ENCODE measurements around the gene FAM107B. TPM values are rescaled to one million over a fixed set of nuclear protein-coding genes. Genes with fewer than 3 reads are reported as not detected.

The FAM107B gene
- total and polyA plus RNA-seq, 2 of the 13 experiments (the other 11 are each of a cell fraction or from before 2014, with no cell fraction given): 15.7 to 24.8 TPM

DNA sequence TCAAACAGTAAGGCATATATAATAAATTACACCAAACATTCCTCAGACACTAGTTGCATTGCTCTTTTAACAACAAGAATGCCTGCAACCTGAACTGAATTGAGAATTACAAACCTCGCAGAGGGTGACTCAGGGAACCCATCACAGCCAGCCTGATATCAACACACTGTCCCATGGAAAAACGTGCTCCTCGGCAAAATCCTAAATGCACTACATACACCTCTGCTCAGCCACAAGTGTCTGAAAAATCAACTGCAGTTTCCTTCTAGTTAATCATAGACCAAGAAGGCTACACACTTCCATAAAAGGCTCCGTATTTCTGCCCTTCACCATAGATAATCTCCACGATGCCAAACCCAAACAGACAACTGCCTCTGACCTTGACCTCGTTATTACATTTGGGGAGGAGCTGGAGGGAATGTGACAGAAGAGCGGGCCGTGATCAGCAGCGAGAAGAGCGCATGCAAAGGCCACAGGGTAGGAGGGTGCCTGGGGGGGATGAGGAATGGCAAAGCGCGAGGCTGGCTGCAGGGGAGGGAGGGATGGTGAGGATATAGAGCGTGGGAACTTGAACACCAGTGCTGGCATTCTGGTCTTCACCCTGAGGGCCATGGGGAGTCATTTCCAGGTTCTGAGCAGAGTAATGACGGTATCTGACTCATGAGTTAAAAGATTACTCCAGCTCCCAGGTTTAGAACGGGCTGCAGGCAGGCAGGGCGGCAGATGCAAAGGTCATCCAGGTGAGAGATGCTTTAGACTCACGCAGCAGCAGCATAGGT is 242.0 kb downstream of the FAM107B start (continued):
- TF ChIP-seq, protein P1, sequence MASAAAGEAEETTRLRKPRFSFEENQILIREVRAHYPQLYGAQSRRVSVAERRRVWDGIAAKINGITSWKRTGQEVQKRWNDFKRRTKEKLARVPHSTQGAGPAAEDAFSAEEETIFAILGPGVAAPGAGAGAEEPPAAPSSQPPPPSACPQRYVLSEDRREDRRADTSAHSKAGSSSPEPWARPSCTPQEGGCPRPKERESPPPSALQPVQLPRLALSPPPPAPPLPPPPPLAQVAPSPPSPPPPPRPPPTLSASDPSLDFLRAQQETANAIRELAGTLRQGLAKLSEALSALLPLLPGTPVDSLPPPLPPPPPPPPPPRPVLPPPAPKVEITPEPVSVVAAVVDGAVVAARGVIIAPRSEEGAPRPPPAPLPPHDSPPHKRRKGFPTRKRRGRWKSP (CRISPR knock-in tag; IDR thresholded peaks at IDR 0.05): 0 out of 2 replicates have a peak, but pooled peaks have one; percentile 31
- TF ChIP-seq WIZ (CRISPR knock-in tag; IDR thresholded peaks at IDR 0.05): no peak
- TF ChIP-seq ZNF33A (CRISPR knock-in tag; IDR thresholded peaks at IDR 0.05; ENCODE audit: borderline replicate concordance): no peak
- TF ChIP-seq ASH2L (IDR thresholded peaks at IDR 0.05; ENCODE audit: insufficient read length, low read depth, low read length): peak; percentile 61
- TF ChIP-seq ZFP37 (CRISPR knock-in tag; IDR thresholded peaks at IDR 0.05; ENCODE audit: borderline replicate concordance): no peak
- TF ChIP-seq CAMTA2 (CRISPR knock-in tag; IDR thresholded peaks at IDR 0.05; ENCODE audit: borderline replicate concordance): no peak
- TF ChIP-seq SYNCRIP (IDR thresholded peaks at IDR 0.05; ENCODE audit: insufficient read depth, low read depth, low read length): no peak
- TF ChIP-seq, protein P2, sequence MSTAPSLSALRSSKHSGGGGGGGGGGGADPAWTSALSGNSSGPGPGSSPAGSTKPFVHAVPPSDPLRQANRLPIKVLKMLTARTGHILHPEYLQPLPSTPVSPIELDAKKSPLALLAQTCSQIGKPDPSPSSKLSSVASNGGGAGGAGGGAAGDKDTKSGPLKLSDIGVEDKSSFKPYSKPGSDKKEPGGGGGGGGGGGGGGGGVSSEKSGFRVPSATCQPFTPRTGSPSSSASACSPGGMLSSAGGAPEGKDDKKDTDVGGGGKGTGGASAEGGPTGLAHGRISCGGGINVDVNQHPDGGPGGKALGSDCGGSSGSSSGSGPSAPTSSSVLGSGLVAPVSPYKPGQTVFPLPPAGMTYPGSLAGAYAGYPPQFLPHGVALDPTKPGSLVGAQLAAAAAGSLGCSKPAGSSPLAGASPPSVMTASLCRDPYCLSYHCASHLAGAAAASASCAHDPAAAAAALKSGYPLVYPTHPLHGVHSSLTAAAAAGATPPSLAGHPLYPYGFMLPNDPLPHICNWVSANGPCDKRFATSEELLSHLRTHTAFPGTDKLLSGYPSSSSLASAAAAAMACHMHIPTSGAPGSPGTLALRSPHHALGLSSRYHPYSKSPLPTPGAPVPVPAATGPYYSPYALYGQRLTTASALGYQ (CRISPR knock-in tag; IDR thresholded peaks at IDR 0.05): no peak
- TF ChIP-seq ZNF331 (CRISPR knock-in tag; IDR thresholded peaks at IDR 0.05): peak; percentile 52; the same call in 1 of the 2 replicates
- 0 out of 2 replicates have a peak, but pooled peaks have one; percentile 58 for TF ChIP-seq FOXA3 (CRISPR knock-in tag; IDR thresholded peaks at IDR 0.05)
- TF ChIP-seq, protein P3, sequence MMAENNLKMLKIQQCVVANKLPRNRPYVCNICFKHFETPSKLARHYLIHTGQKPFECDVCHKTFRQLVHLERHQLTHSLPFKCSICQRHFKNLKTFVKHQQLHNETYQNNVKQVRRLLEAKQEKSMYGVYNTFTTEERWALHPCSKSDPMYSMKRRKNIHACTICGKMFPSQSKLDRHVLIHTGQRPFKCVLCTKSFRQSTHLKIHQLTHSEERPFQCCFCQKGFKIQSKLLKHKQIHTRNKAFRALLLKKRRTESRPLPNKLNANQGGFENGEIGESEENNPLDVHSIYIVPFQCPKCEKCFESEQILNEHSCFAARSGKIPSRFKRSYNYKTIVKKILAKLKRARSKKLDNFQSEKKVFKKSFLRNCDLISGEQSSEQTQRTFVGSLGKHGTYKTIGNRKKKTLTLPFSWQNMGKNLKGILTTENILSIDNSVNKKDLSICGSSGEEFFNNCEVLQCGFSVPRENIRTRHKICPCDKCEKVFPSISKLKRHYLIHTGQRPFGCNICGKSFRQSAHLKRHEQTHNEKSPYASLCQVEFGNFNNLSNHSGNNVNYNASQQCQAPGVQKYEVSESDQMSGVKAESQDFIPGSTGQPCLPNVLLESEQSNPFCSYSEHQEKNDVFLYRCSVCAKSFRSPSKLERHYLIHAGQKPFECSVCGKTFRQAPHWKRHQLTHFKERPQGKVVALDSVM (CRISPR knock-in tag; IDR thresholded peaks at IDR 0.05): 0 out of 2 replicates have a peak, but pooled peaks have one; percentile 20
- TF ChIP-seq POLR2G (IDR thresholded peaks at IDR 0.05; ENCODE audit: low read depth, low read length): no peak
- 0 out of 2 replicates have a peak, but pooled peaks have one; percentile 27 for TF ChIP-seq REPIN1 (CRISPR knock-in tag; IDR thresholded peaks at IDR 0.05; ENCODE audit: borderline replicate concordance, low read depth)
- TF ChIP-seq CHCHD3 (CRISPR knock-in tag; IDR thresholded peaks at IDR 0.05): no peak
- TF ChIP-seq NPAS2 (CRISPR knock-in tag; IDR thresholded peaks at IDR 0.05; ENCODE audit: borderline replicate concordance): no peak
- TF ChIP-seq JUN (CRISPR knock-in tag; IDR thresholded peaks at IDR 0.05): peak; percentile 50; the same call in 1 of the 2 replicates
- TF ChIP-seq, protein P4, sequence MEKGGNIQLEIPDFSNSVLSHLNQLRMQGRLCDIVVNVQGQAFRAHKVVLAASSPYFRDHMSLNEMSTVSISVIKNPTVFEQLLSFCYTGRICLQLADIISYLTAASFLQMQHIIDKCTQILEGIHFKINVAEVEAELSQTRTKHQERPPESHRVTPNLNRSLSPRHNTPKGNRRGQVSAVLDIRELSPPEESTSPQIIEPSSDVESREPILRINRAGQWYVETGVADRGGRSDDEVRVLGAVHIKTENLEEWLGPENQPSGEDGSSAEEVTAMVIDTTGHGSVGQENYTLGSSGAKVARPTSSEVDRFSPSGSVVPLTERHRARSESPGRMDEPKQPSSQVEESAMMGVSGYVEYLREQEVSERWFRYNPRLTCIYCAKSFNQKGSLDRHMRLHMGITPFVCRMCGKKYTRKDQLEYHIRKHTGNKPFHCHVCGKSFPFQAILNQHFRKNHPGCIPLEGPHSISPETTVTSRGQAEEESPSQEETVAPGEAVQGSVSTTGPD (CRISPR knock-in tag; IDR thresholded peaks at IDR 0.05): peak; percentile 56; the same call in 1 of the 2 replicates
- TF ChIP-seq, protein P5, sequence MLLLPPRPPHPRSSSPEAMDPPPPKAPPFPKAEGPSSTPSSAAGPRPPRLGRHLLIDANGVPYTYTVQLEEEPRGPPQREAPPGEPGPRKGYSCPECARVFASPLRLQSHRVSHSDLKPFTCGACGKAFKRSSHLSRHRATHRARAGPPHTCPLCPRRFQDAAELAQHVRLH (CRISPR knock-in tag; IDR thresholded peaks at IDR 0.05; ENCODE audit: borderline replicate concordance, low read depth): peak; percentile 27; the same call in 1 of the 2 replicates
- TF ChIP-seq HDAC2 (CRISPR knock-in tag; IDR thresholded peaks at IDR 0.05): peak; percentile 40; the same call in 1 of the 2 replicates
- no peak for TF ChIP-seq SATB2 (CRISPR knock-in tag; IDR thresholded peaks at IDR 0.05)
- TF ChIP-seq CENPT (CRISPR knock-in tag; IDR thresholded peaks at IDR 0.05; ENCODE audit: low read depth): no peak
- peak; percentile 77 for TF ChIP-seq PITX1 (CRISPR knock-in tag; IDR thresholded peaks at IDR 0.05)
